Activated B cell treated with CpG ODN at 0.5 μM for 24 hours (primary cell): ENCODE data around the gene LYSET. TPM values are rescaled to one million over a fixed set of nuclear protein-coding genes. Genes with fewer than 3 reads are reported as not detected.
A peak's percentile ranks its signal among the peaks of the same experiment; 100 is the strongest.

Experiments used
- ATAC-seq: fragments of 200-7000 bp; cut with Tn5 transposase; one replicate; pipeline ENCODE4 v1.10.0; 2021; ENCODE audit warnings: low read depth, mild to moderate bottlenecking, moderate library complexity
- CTCF ChIA-PET: fragments of 350-600 bp; sonication (Branson Sonifier 250); formaldehyde crosslinking; loops from one replicate; lab custom pipeline; 2021; ENCODE audit warnings: antibody characterized with exemption; lab: Charles Lee
- POLR2A ChIA-PET: fragments of 350-600 bp; sonication (Branson Sonifier 250); formaldehyde crosslinking; loops from one replicate; lab custom pipeline; 2021; ENCODE audit warnings: antibody characterized with exemption; lab: Charles Lee
- DNase-seq: peaks from one replicate; pipeline ENCODE4 v3.0.0; 2022
- H3K27ac Mint-ChIP-seq: one replicate; pipeline ENCODE4 v1.8.0; 2020; ENCODE audit warnings: mixed read lengths
- H3K27me3 Mint-ChIP-seq: one replicate; pipeline ENCODE4 v1.8.0; 2021; ENCODE audit warnings: mixed read lengths
- H3K36me3 Mint-ChIP-seq: one replicate; pipeline ENCODE4 v1.8.0; 2021; ENCODE audit warnings: low read depth, mixed read lengths
- H3K4me1 Mint-ChIP-seq: one replicate; pipeline ENCODE4 v1.8.0; 2021; ENCODE audit warnings: mixed read lengths
- H3K4me3 Mint-ChIP-seq: one replicate; pipeline ENCODE4 v1.8.0; 2020; ENCODE audit warnings: mild to moderate bottlenecking, mixed read lengths
- H3K9me3 Mint-ChIP-seq: one replicate; pipeline ENCODE4 v1.8.0; 2020; ENCODE audit warnings: mixed read lengths
- intact Hi-C: fragments of 100-400 bp; cut with micrococcal nuclease; formaldehyde crosslinking; loops from one replicate; pipeline ENCODE4 v1.15.1; 2024
- total RNA-seq: library from RNA; stranded (reverse); gene quantifications from 2 replicates; pipeline ENCODE4 v1.2.3, GENCODE V29; 2022
- TF ChIP-seq, protein P1 (sequence below): fragments of 200-600 bp; IDR thresholded peaks from one replicate; pipeline ENCODE4 v1.8.0; 2022; ENCODE audit warnings: antibody characterized with exemption, mild to moderate bottlenecking

LYSET gene
- total RNA-seq, 1 donor from 2014 or later, result 19.3 TPM

- intact Hi-C loops, result loop anchor here (1.0 to 2.0 kb wide), 4 partner anchors 40 to 267 kb away; no protein-coding TSS in a partner anchor
- peak; percentile 67 for ATAC-seq
- Mint-ChIP-seq H3K36me3 (peaks cover 66% of the 10 kb centered on the region), H3K27ac (no peak overlapping the region), H3K27me3 (no peaks in the 10 kb centered on the region), H3K4me1 (no peaks in the 10 kb centered on the region), H3K9me3 (no peaks in the 10 kb centered on the region), H3K4me3 (no peak overlapping the region)
- ChIA-PET POLR2A (interaction anchor here (0.6 to 1.0 kb wide), 2 partner anchors 35 to 104 kb away, joined by 3 to 4 read pairs; partner anchors contain the start of genes LYSET and MOAP1), CTCF (interaction anchor here (0.6 to 1.0 kb wide), 10 partner anchors 9 to 348 kb away, joined by 3 to 20 read pairs (median 4); partner anchors contain the start of gene ITPK1)
- TF ChIP-seq, protein P1, sequence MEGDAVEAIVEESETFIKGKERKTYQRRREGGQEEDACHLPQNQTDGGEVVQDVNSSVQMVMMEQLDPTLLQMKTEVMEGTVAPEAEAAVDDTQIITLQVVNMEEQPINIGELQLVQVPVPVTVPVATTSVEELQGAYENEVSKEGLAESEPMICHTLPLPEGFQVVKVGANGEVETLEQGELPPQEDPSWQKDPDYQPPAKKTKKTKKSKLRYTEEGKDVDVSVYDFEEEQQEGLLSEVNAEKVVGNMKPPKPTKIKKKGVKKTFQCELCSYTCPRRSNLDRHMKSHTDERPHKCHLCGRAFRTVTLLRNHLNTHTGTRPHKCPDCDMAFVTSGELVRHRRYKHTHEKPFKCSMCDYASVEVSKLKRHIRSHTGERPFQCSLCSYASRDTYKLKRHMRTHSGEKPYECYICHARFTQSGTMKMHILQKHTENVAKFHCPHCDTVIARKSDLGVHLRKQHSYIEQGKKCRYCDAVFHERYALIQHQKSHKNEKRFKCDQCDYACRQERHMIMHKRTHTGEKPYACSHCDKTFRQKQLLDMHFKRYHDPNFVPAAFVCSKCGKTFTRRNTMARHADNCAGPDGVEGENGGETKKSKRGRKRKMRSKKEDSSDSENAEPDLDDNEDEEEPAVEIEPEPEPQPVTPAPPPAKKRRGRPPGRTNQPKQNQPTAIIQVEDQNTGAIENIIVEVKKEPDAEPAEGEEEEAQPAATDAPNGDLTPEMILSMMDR, result no peak
- DNase-seq, result no peak
Observed at GRCh38 chr14:93219103-93219726, 34.1 kb downstream of the LYSET start.

GRCh38 chr14:93220509-93220908 lies 35.4 kb downstream of the LYSET start:
- Mint-ChIP-seq H3K27me3 (no peaks in the 10 kb centered on the region), H3K4me3 (no peak overlapping the region), H3K4me1 (no peaks in the 10 kb centered on the region), H3K9me3 (no peaks in the 10 kb centered on the region), H3K27ac (no peak overlapping the region), H3K36me3 (peaks cover 64% of the 10 kb centered on the region)
- DNase-seq (no peak), ATAC-seq (no peak)
- ChIA-PET CTCF (interaction anchor here (1.7 kb wide), 1 partner anchor 13 kb away, joined by 3 read pairs; the partner anchor contains the start of genes GON7 and UBR7), POLR2A (interaction anchor here (0.7 kb wide), 1 partner anchor 160 kb away, joined by 9 read pairs; no protein-coding TSS in a partner anchor)
- intact Hi-C loops, result no loop called here
- TF ChIP-seq, protein P1, result no peak

DNA sequence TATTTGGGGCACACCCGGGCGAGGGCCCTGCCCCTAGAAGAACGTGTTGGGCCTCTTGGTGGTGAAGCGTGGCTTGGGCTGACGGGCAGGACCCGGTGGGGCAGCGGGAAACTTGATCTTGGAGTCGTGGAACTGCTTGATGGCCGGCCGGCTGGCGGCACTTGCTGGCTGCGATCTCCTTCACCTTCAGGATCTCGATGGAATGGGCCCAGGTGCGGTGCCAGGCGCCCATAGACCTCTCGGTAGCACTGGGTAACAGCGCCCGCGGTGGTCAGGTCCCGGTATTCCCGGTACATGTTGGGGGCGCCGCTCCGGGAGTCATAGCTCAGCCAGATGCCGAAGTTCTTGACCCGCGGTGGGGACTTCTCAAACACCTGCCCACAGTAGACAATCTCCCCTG lies 38.4 kb downstream of the LYSET start:
- H3K4me3 Mint-ChIP-seq, result no peak overlapping the region
- intact Hi-C loops, result no loop called here
- no peak overlapping the region for H3K27ac Mint-ChIP-seq
- TF ChIP-seq, protein P1, result no peak
- ChIA-PET CTCF (no interaction called here), POLR2A (interaction anchor here (0.6 kb wide), 1 partner anchor 46 kb away, joined by 3 read pairs; no protein-coding TSS in a partner anchor)
- H3K4me1 Mint-ChIP-seq, result no peaks in the 10 kb centered on the region
- ATAC-seq (no peak), DNase-seq (no peak)
- no peaks in the 10 kb centered on the region for H3K27me3 Mint-ChIP-seq
- H3K36me3 Mint-ChIP-seq, result peaks cover 69% of the 10 kb centered on the region
- H3K9me3 Mint-ChIP-seq, result no peaks in the 10 kb centered on the region

DNA sequence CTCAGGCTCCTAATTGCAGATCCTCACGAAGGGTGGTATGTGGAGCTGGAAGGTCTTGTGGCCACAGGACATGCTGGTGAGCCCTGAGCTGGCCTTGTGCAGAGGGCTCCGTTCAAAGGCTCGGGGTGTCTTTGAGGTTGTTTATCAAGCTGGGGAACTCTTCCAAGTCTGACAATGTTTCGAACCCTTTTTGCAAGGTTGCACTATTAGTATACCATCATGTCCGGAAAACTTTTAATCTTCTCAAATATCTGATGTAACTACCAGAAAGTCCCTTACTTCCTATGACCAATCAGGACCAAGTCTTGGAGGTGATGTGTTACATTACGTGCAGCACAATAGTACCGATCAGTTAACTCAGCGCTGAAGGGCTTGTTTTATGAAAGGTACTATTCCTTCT lies 43.4 kb downstream of the LYSET start:
- DNase-seq (no peak), ATAC-seq (no peak)
- Mint-ChIP-seq H3K9me3 (no peaks in the 10 kb centered on the region), H3K36me3 (peaks cover 47% of the 10 kb centered on the region), H3K4me1 (peaks cover 10% of the 10 kb centered on the region), H3K4me3 (no peak overlapping the region), H3K27me3 (no peaks in the 10 kb centered on the region), H3K27ac (no peak overlapping the region)
- ChIA-PET CTCF (no interaction called here), POLR2A (no interaction called here)
- TF ChIP-seq, protein P1, result no peak
- intact Hi-C loops, result no loop called here

DNA sequence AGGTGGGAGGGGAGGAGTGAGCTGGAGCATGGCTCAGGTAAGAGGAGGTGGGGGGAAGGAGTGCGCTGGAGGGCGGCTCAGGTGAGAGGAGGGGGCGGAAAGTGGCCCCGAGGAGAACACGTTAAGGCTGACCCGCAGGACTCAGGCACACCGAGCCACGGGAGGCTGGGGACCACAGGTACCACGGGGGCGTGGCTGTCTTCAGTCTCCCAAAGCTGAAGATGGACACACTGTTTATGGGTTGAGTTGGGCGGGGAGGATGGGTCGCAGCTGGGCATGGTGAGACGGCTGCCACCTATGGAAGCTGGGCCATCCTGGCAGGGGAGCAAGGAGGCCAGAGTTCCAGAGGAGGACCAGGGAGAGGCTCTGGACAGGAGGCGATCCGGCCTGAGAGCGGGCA lies 45.4 kb downstream of the LYSET start:
- Mint-ChIP-seq H3K36me3 (peaks cover 33% of the 10 kb centered on the region), H3K27me3 (no peaks in the 10 kb centered on the region), H3K4me3 (no peak overlapping the region), H3K9me3 (no peaks in the 10 kb centered on the region), H3K4me1 (peaks cover 10% of the 10 kb centered on the region), H3K27ac (no peak overlapping the region)
- intact Hi-C loops, result no loop called here
- ChIA-PET POLR2A (no interaction called here), CTCF (interaction anchor here (0.5 kb wide), 1 partner anchor 312 kb away, joined by 4 read pairs; no protein-coding TSS in a partner anchor)
- ATAC-seq (no peak), DNase-seq (no peak)
- TF ChIP-seq, protein P1, result no peak
